ENCODE data around the gene USP28. TPM values are rescaled to one million over a fixed set of nuclear protein-coding genes. Genes with fewer than 3 reads are reported as not detected.
A peak's percentile ranks its signal among the peaks of the same experiment; 100 is the strongest.

The USP28 gene
- total RNA-seq, 4 donors from 2014 or later = 7.8 to 64.4 (median 20.6) TPM

- peak in 2 of 3 donors; percentile 50 to 76 for DNase-seq
- Histone ChIP-seq H3K4me1 (no peaks in the 10 kb centered on the region), H3K9me3 (no peaks in the 10 kb centered on the region), H3K36me3 (no peaks in the 10 kb centered on the region), H3K27ac (no peak overlapping the region), H3K4me3 (no peak overlapping the region), H3K27me3 (no peaks in the 10 kb centered on the region)
- TF ChIP-seq, protein P1, sequence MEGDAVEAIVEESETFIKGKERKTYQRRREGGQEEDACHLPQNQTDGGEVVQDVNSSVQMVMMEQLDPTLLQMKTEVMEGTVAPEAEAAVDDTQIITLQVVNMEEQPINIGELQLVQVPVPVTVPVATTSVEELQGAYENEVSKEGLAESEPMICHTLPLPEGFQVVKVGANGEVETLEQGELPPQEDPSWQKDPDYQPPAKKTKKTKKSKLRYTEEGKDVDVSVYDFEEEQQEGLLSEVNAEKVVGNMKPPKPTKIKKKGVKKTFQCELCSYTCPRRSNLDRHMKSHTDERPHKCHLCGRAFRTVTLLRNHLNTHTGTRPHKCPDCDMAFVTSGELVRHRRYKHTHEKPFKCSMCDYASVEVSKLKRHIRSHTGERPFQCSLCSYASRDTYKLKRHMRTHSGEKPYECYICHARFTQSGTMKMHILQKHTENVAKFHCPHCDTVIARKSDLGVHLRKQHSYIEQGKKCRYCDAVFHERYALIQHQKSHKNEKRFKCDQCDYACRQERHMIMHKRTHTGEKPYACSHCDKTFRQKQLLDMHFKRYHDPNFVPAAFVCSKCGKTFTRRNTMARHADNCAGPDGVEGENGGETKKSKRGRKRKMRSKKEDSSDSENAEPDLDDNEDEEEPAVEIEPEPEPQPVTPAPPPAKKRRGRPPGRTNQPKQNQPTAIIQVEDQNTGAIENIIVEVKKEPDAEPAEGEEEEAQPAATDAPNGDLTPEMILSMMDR (IDR thresholded peaks at IDR 0.05) = peak; percentile 45 to 76 (median 66)
- TF ChIP-seq POLR2A (IDR thresholded peaks at IDR 0.05) = no peak
Measured at GRCh38 chr11:113896156-113896879, 20.9 kb upstream of the USP28 start.

DNA sequence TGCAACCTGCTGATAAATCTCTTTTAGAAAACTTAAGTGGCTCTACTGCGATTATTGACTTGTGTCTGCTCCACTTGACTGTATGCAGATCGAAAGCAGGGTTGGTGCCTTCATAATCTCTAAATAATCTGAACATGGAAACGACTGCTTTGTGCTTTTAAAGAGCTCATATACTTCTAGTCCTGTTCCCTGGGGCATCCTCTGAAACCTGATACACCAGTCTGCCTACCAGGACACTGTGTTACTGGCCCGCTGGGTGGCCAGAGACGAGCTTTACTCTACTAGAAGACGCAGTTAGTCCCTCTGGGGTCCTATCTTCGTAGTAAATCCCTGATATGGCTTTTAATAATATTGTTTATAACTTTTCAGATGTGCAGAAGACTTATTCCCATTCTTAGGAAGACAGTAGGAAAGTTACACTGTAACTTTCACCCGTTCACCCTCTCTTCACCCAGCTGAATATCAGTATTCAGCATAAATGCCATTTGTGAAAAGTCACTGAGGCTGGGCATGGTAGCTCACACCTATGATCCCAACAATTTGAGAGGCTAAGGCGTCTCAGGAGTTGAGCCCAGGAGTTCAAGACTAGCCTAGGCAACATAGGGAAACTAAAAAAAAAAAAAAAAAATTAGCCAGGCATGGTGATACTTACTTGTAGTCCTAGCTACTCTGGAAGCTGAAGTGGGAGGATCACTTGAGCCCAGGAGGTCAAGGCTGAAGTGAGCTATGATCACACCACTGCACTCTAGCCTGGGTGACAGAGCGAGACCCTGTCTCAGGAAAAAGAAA is 20.2 kb upstream of the USP28 start:
- TF ChIP-seq, protein P1 (IDR thresholded peaks at IDR 0.05) = no peak
- TF ChIP-seq POLR2A (IDR thresholded peaks at IDR 0.05) = no peak
- no peaks in the 10 kb centered on the region for H3K36me3 ChIP-seq
- no peaks in the 10 kb centered on the region for H3K27me3 ChIP-seq
- peak in 1 of 3 donors; percentile 8 for DNase-seq
- H3K27ac ChIP-seq = no peak overlapping the region
- no peaks in the 10 kb centered on the region for H3K9me3 ChIP-seq
- H3K4me1 ChIP-seq = no peaks in the 10 kb centered on the region
- no peak overlapping the region for H3K4me3 ChIP-seq

- no peaks in the 10 kb centered on the region for H3K4me1 ChIP-seq
Measured at GRCh38 chr11:113894421-113894996, 19.1 kb upstream of the USP28 start.

DNA sequence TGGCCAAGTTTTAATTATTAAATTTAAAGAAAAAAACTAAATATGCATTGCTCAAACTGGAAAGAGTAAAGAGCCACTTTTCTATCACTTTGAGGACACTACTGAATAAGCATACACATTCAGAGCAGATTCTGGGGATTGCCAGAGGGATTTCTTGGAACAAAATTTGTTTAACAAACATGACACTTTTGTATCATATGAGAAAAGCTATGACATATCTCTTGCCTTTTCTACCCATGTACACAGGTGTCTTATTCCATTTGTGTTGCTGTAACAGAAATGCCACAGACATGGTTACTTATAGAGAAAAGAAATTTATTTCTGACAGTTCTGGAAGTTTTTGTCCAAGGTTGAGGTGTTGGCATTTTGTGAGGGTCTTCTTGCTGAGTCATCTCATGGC is 13.5 kb upstream of the USP28 start:
- no peaks in the 10 kb centered on the region for H3K27me3 ChIP-seq
- no peaks in the 10 kb centered on the region for H3K9me3 ChIP-seq
- H3K4me3 ChIP-seq = no peak overlapping the region
- H3K27ac ChIP-seq = no peak overlapping the region
- no peak for DNase-seq
- no peaks in the 10 kb centered on the region for H3K4me1 ChIP-seq
- no peak for TF ChIP-seq POLR2A (IDR thresholded peaks at IDR 0.05)
- no peaks in the 10 kb centered on the region for H3K36me3 ChIP-seq

More at GRCh38 chr11:113894421-113894996, 19.1 kb upstream of the USP28 start:
- no peak for DNase-seq
- Histone ChIP-seq H3K27me3 (no peaks in the 10 kb centered on the region), H3K4me3 (no peak overlapping the region), H3K9me3 (no peaks in the 10 kb centered on the region), H3K27ac (no peak overlapping the region), H3K36me3 (no peaks in the 10 kb centered on the region)
- TF ChIP-seq, protein P1 (IDR thresholded peaks at IDR 0.05) = no peak
- TF ChIP-seq POLR2A (IDR thresholded peaks at IDR 0.05) = no peak

- Histone ChIP-seq H3K4me1 (no peaks in the 10 kb centered on the region), H3K9me3 (no peaks in the 10 kb centered on the region), H3K27me3 (no peaks in the 10 kb centered on the region), H3K36me3 (no peaks in the 10 kb centered on the region), H3K4me3 (no peak overlapping the region), H3K27ac (no peak overlapping the region)
- DNase-seq = no peak
- TF ChIP-seq, protein P1 (IDR thresholded peaks at IDR 0.05) = no peak
- no peak for TF ChIP-seq POLR2A (IDR thresholded peaks at IDR 0.05)
Measured at GRCh38 chr11:113885897-113886296, 10.5 kb upstream of the USP28 start.

Measured in Peyer's patch (tissue), 4 donors.